GM12891 (cell line): Measurements from ENCODE around the gene ENTPD2.

Source experiments
- PAX5 ChIP-seq: IDR thresholded peaks from 2 replicates; pipeline ENCODE4 v1.6.1; 2011; ENCODE audit warnings: low read length, moderate library complexity, mild to moderate bottlenecking; ENCODE audit not compliant: insufficient read depth, severe bottlenecking
- POLR2A ChIP-seq: IDR thresholded peaks from 2 replicates; pipeline ENCODE4 v1.6.1; 2011; ENCODE audit warnings: low read depth, low read length, control low read depth
- POLR2AphosphoS5 ChIP-seq: IDR thresholded peaks from 2 replicates; pipeline ENCODE4 v1.6.1; 2011; ENCODE audit warnings: low read depth, low read length, control low read depth
- SPI1 ChIP-seq: IDR thresholded peaks from 2 replicates; pipeline ENCODE4 v1.6.1; 2011; ENCODE audit warnings: low read depth, low read length, control low read depth
- TAF1 ChIP-seq: IDR thresholded peaks from 2 replicates; pipeline ENCODE4 v1.6.1; 2011; ENCODE audit warnings: low read depth, low read length, control low read depth

DNA sequence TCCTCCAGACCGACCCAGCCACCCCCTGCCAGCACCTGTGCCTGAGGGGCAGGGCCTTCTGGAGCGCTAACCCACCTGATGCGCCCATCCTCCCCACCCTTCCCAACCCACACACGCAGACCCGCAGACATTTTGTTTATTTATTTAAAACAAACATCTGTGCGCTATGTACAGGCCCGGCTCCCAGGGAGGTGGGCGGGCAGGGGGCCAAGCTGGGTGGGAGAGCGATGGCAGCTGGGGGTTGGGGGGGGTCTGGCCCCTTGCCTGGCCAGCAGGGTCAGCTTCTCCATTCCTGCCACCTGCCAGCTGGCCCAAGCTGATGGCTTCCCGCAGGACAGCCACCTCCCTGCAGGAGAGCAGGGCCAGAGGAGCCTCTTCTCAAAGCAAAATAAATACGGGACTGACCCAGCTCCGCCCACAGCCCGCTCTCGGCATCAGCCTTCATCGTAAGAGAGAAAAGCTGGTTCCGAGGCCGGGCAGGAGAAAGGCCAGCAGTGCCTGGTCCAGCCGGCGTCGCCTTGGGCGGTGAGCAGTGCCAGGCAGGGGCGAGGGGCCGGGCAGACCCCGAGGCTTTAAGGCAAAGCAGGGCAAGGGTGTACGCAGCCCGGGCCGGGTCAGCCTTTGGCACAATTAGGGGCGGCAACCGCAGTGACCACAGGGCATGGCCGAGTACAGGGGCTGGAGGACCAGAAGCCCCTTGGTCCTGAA lies 46.6 kb downstream of the ENTPD2 start:
- TF ChIP-seq POLR2AphosphoS5 (no peak), POLR2A (no peak), PAX5 (no peak), TAF1 (no peak), SPI1 (no peak)
